ENCODE measurements around the gene RHBDL1.

GRCh38 chr16:682493-683395 is 7.3 kb downstream of the RHBDL1 start:
- TF ChIP-seq CBX5 (IDR thresholded peaks at IDR 0.05; ENCODE audit: low read depth), result no peak
- TF ChIP-seq POLR2AphosphoS5 (IDR thresholded peaks at IDR 0.05; ENCODE audit: low read length), result no peak
- TF ChIP-seq TCF7 (IDR thresholded peaks at IDR 0.05; ENCODE audit: borderline replicate concordance), result no peak
- no peak for TF ChIP-seq ASH2L (IDR thresholded peaks at IDR 0.05; ENCODE audit: borderline replicate concordance, low read depth)
- TF ChIP-seq FOXM1 (IDR thresholded peaks at IDR 0.05; ENCODE audit: low read depth, low read length), result no peak
